GM10847 (cell line): ENCODE data around the gene SOX1.

Experiments used
- POLR2A ChIP-seq: IDR thresholded peaks from 2 replicates; pipeline ENCODE4 v1.6.1; 2011; ENCODE audit not compliant: insufficient read length; ENCODE audit errors: extremely low read depth

SOX1 gene

GRCh38 chr13:112055915-112056269 lies 11.1 kb upstream of the SOX1 start:
- no peak for TF ChIP-seq POLR2A

- no peak for TF ChIP-seq POLR2A
Observed at GRCh38 chr13:112056284-112056727, 10.6 kb upstream of the SOX1 start.

GRCh38 chr13:112056739-112057438 lies 10.1 kb upstream of the SOX1 start:
- no peak for TF ChIP-seq POLR2A

GRCh38 chr13:112057439-112057735 lies 9.6 kb upstream of the SOX1 start:
- no peak for TF ChIP-seq POLR2A

GRCh38 chr13:112057736-112058518 lies 9.0 kb upstream of the SOX1 start:
- TF ChIP-seq POLR2A, result no peak

GRCh38 chr13:112058519-112058873 lies 8.5 kb upstream of the SOX1 start:
- TF ChIP-seq POLR2A, result no peak

GRCh38 chr13:112058941-112059340 lies 8.0 kb upstream of the SOX1 start:
- no peak for TF ChIP-seq POLR2A

- TF ChIP-seq POLR2A, result no peak
Observed at GRCh38 chr13:112059457-112060281, 7.3 kb upstream of the SOX1 start.

- TF ChIP-seq POLR2A, result no peak
Observed at GRCh38 chr13:112060282-112060830, 6.6 kb upstream of the SOX1 start.

- no peak for TF ChIP-seq POLR2A
Observed at GRCh38 chr13:112060899-112061366, 6.0 kb upstream of the SOX1 start.

GRCh38 chr13:112061367-112062061 lies 5.4 kb upstream of the SOX1 start:
- no peak for TF ChIP-seq POLR2A

- no peak for TF ChIP-seq POLR2A
Observed at GRCh38 chr13:112062072-112062567, 4.8 kb upstream of the SOX1 start.

GRCh38 chr13:112062571-112063570 lies 4.1 kb upstream of the SOX1 start:
- no peak for TF ChIP-seq POLR2A

- TF ChIP-seq POLR2A, result no peak
Observed at GRCh38 chr13:112063807-112064206, 3.1 kb upstream of the SOX1 start.

- TF ChIP-seq POLR2A, result no peak
Observed at GRCh38 chr13:112064222-112064621, 2.7 kb upstream of the SOX1 start.
